ENCODE measurements around the gene TARS3.

Gene TARS3

DNA sequence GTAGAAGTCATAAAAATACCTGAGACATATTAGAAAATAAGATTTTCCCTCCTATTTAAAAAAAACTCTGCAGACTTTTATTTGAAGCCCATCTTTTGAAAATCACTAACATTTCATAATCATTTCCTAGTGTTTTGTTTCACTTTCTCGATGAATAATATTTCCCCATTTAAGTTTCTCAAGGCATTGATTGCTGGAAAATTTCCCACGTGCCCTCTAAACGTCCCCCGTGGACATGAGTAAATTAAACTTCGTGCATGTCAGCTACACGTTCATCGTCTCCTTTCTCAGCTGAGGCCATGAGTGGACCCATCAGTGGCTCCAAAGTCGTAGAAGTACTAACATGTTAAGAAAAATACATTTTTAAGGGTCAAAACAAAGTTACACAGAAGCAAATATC lies 70.1 kb downstream of the TARS3 start:
- DNase-seq (ENCODE audit: low read depth): no peak
- H3K4me3 ChIP-seq (ENCODE audit: low read length): no peak overlapping the region
- no peak for TF ChIP-seq CTCF (conservative IDR thresholded peaks at IDR 0.05; ENCODE audit: low read depth, low read length)

GRCh38 chr15:101652786-101653430 lies 71.4 kb downstream of the TARS3 start:
- no peak for DNase-seq (ENCODE audit: low read depth)
- H3K4me3 ChIP-seq (ENCODE audit: low read length): peak overlapping the region; percentile 95
- TF ChIP-seq CTCF (conservative IDR thresholded peaks at IDR 0.05; ENCODE audit: low read depth, low read length): no peak

DNA sequence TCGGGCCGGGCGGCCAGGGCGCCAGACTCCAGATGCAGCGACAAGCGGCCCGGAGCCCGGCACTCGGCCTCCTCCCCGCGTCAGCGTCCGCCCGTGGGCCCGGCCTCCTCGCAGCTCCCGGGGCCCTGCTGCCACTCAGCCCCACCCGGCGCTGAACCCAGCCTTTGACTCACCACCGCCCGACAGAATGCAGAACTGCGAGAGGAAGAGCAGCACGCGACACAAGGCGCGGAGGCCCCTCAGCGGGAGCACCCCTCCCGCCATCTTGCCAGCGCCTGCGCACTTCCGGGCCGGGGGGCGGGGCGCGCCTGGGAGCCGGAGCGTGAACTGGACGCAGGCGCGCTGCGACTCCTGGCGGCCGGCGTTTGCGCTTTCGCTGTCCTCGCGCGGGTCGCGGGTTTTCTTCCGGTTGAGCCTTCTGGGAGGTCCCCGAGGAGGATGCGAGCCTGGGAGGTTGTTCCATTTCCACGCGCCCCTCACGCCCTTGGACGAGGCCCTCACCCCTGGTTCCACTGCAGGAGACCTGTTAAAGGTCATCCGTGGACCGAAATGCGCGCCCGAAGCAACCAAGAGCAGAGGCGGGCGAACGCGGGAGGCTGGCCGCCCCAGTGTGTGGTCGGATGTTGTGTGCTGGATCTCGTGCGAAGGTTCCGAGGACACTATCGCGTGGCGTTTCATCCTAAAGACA lies 72.0 kb downstream of the TARS3 start, which contains the start of gene TM2D3:
Gene TM2D3 (minus strand): TSS at position 284 of the 688 bp plus-strand sequence. CDS start 20 bp downstream, at position 264.
- peak; percentile 69 for TF ChIP-seq CTCF (conservative IDR thresholded peaks at IDR 0.05; ENCODE audit: low read depth, low read length)
- DNase-seq (ENCODE audit: low read depth): peak; percentile 51
- peak within 1 kb of the TSS; percentile 95 for H3K4me3 ChIP-seq (ENCODE audit: low read length)

GRCh38 chr15:101651554-101652097 lies 72.6 kb downstream of the TARS3 start:
- no peak for TF ChIP-seq CTCF (conservative IDR thresholded peaks at IDR 0.05; ENCODE audit: low read depth, low read length)
- DNase-seq (ENCODE audit: low read depth): no peak
- peak overlapping the region; percentile 95 for H3K4me3 ChIP-seq (ENCODE audit: low read length)

- no peak for TF ChIP-seq CTCF (conservative IDR thresholded peaks at IDR 0.05; ENCODE audit: low read depth, low read length)
- DNase-seq (ENCODE audit: low read depth): no peak
- no peak overlapping the region for H3K4me3 ChIP-seq (ENCODE audit: low read length)
These were observed 74.1 kb downstream of the TARS3 start for GRCh38 chr15:101650145-101650544.

DNA sequence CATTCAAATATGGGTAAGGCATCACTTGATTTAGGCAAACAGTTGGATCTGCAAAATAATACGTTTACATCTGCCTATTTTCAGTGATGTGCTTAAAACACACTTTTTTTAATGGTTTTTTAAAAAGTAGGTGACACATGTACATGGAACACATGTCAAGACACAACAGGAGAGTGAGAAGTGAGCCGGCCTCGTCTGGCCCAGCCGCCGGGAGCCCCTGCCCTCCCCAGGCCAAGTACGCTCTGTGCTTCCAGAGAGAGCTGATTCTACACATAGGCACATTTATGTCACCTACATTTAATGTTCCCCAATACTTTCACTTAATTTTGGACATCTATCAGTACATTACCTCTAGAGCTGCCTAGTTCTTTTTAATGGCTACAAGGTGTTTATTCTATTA lies 75.9 kb downstream of the TARS3 start:
- DNase-seq (ENCODE audit: low read depth): no peak
- no peak for TF ChIP-seq CTCF (conservative IDR thresholded peaks at IDR 0.05; ENCODE audit: low read depth, low read length)
- H3K4me3 ChIP-seq (ENCODE audit: low read length): no peak overlapping the region

All from retinal pigment epithelial cell (primary cell).